Testis (tissue), 3 donors: Measurements from ENCODE around the gene B4GALNT4. TPM values are rescaled to one million over a fixed set of nuclear protein-coding genes. Genes with fewer than 3 reads are reported as not detected.

Experiments
- DNase-seq: peaks from one replicate; pipeline ENCODE4 v3.0.0-alpha.2; 2019
- H3K27ac ChIP-seq, 2 donors: fragments of 200-600 bp; sonication (generic); one replicate each; pipeline ENCODE4 v1.5.1; 2019
- H3K27me3 ChIP-seq: fragments of 200-600 bp; sonication (generic); one replicate; pipeline ENCODE4 v1.5.1; 2019
- H3K36me3 ChIP-seq: fragments of 200-600 bp; sonication (generic); one replicate; pipeline ENCODE4 v1.5.1; 2017; ENCODE audit warnings: low read depth; ENCODE audit errors: missing control alignments
- H3K4me1 ChIP-seq: fragments of 200-600 bp; sonication (generic); one replicate; pipeline ENCODE4 v1.5.1; 2019
- H3K4me3 ChIP-seq, 2 donors: fragments of 200-600 bp; sonication (generic); one replicate each; pipeline ENCODE4 v1.5.1; 2017 to 2019
- H3K9me3 ChIP-seq: fragments of 200-600 bp; sonication (generic); one replicate; pipeline ENCODE4 v1.5.1; 2017
- CTCF ChIP-seq, 3 experiments: fragments of 450-650 bp in 2 of 3; fragments of 200-600 bp in 1 of 3; sonication (generic) in 1 of 3; IDR thresholded peaks; one replicate each; pipeline ENCODE4 v1.5.1; 2016 to 2019; ENCODE audit warnings: antibody characterized with exemption in 3 of 3, mild to moderate bottlenecking in 2 of 3, moderate library complexity in 1 of 3
- POLR2A ChIP-seq: fragments of 450-650 bp; IDR thresholded peaks from one replicate; pipeline ENCODE4 v1.6.1; 2017; ENCODE audit warnings: antibody characterized with exemption, mild to moderate bottlenecking, moderate library complexity
- WGBS, 2 donors: methylation state at CpG; one replicate each; pipeline ENCODE4 v1.1.5; 2018; 5-methylcytosine and 5-hydroxymethylcytosine counted together
- intact Hi-C: fragments of 100-400 bp; cut with DNase I; formaldehyde crosslinking; loops from one replicate; pipeline ENCODE4 v1.15.1; 2023; ENCODE audit warnings: low total_unique reads
- polyA plus RNA-seq: library from polyadenylated mRNA; stranded (reverse); fragments of 350-450 nt; fragmentation: Illumina TruSeq; extraction: RNeasy Lipid Tissue Mini Kit (QIAGEN cat#74804); gene quantifications from one replicate; pipeline ENCODE4 v1.2.3, GENCODE V29; 2014; ENCODE audit warnings: low read depth, low replicate concordance; ENCODE audit not compliant: insufficient read depth
- total RNA-seq, 2 donors: library from RNA; depleted of rRNA; stranded (reverse); fragments of >200 nt; gene quantifications; one replicate each; pipeline ENCODE4 v1.2.3, GENCODE V29; 2016

B4GALNT4 gene
- total and polyA plus RNA-seq, 3 donors from 2014 or later: 4.3 to 10.1 (median 7.2) TPM

DNA sequence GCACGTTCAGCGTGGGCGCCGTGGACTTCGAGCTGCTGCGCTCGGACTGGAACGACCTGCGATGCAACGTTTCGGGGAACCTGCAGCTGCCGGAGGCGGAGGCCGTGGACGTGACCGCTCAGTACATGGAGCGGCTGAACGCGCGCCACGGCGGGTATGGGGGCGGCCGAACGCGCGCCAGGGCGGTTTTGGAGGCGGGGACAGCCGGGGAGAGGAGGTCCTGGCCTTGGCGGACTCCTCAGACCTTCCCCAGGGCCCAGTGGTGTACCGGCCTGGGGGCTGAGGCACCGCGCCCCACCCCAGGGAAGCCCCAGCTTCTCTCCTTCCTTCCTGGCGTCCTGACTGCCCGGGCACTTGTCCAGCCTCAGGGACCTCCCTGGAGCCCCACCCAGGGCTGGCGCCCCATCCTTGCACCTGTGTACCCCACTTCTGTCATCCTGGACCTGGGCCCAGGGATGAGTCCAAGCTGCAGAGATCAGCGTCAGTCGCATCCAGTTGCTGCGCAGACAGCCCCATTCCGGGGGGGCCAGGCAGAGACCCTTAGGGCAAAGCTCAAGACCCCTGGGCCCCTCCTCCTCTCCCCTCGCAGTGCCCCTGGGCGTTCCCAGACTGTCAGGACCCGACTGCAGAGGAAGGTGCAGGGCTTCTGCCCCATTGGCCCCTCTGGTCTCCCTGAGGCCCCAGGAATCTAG, 8.0 kb downstream of the B4GALNT4 start:
- H3K4me1 ChIP-seq: no peaks in the 10 kb centered on the region
- no peaks in the 10 kb centered on the region for H3K36me3 ChIP-seq
- H3K9me3 ChIP-seq: no peaks in the 10 kb centered on the region
- TF ChIP-seq POLR2A (no peak), CTCF (IDR thresholded peaks at IDR 0.05) (no peak)
- 65 to 68% methylated on average over 27 to 43 of the region's 44 CpGs for WGBS, 2 donors
- no peak overlapping the region for H3K27ac ChIP-seq
- H3K4me3 ChIP-seq: no peak overlapping the region
- DNase-seq: no peak
- H3K27me3 ChIP-seq: no peaks in the 10 kb centered on the region
- intact Hi-C loops: no loop called here

- peaks cover 4% of the 10 kb centered on the region for H3K4me1 ChIP-seq
- no peaks in the 10 kb centered on the region for H3K36me3 ChIP-seq
- TF ChIP-seq POLR2A (no peak), CTCF (IDR thresholded peaks at IDR 0.05) (no peak)
- no peak for DNase-seq
- no peak overlapping the region for H3K4me3 ChIP-seq
- no peak overlapping the region for H3K27ac ChIP-seq
- H3K9me3 ChIP-seq: no peaks in the 10 kb centered on the region
- intact Hi-C loops: no loop called here
- WGBS, 2 donors: 70 to 79% methylated on average over 11 of the region's 11 CpGs
- H3K27me3 ChIP-seq: no peaks in the 10 kb centered on the region
These were observed 8.7 kb downstream of the B4GALNT4 start for GRCh38 chr11:377883-378500.

DNA sequence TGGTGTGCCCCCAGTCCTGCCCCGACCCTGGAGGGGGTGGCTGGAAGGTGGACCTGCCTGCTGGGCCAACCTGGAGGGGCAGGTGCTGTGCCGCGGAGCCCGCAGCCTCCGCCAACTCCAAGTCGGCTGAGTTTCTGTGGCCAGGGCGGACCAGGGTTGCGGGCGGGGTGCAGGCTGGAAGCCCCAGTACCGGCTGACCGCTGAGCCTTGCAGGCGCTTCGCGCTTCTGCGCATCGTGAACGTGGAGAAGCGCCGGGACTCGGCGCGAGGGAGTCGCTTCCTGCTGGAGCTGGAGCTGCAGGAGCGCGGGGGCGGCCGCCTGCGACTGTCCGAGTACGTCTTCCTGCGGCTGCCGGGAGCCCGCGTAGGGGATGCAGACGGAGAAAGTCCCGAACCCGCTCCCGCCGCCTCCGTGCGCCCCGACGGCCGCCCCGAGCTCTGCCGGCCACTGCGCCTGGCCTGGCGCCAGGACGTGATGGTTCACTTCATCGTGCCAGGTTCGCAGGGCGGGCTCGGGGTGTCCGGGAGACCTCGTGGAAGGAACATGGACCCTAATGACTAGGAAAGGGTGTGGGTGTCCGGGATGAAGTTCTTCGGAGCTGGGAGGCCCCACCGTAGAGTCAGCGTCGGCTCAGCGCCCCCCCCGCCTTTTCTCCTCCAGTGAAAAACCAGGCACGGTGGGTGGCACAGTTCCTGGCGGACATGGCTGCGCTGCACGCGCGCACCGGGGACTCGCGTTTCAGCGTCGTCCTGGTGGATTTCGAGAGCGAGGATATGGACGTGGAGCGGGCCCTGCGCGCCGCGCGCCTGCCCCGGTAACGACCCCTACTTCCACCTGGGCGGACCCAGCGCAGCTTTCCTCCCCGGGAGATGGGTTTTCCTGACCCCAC, 10.2 kb downstream of the B4GALNT4 start:
- Histone ChIP-seq H3K4me1 (peaks cover 4% of the 10 kb centered on the region), H3K27ac (no peak overlapping the region), H3K36me3 (no peaks in the 10 kb centered on the region), H3K9me3 (no peaks in the 10 kb centered on the region), H3K27me3 (no peaks in the 10 kb centered on the region), H3K4me3 (no peak overlapping the region)
- no peak for DNase-seq
- TF ChIP-seq CTCF (IDR thresholded peaks at IDR 0.05): no peak
- TF ChIP-seq POLR2A: no peak
- 81 to 86% methylated on average over 42 to 87 of the region's 87 CpGs for WGBS, 2 donors
- intact Hi-C loops: no loop called here

DNA sequence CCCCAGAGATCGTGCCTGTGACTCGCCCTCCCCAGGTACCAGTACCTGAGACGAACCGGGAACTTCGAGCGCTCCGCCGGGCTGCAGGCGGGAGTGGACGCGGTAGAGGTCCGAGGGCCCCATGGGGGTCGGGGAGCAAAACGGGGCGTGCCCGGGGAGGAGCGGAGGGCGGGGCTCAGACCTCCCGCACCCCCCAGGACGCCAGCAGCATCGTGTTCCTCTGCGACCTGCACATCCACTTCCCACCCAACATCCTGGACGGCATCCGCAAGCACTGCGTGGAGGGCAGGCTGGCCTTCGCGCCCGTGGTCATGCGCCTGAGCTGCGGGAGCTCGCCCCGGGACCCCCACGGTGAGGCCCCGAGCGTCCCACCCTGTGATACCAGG, 10.8 kb downstream of the B4GALNT4 start:
- Histone ChIP-seq H3K4me1 (peaks cover 4% of the 10 kb centered on the region), H3K9me3 (no peaks in the 10 kb centered on the region), H3K27ac (no peak overlapping the region), H3K27me3 (no peaks in the 10 kb centered on the region), H3K36me3 (no peaks in the 10 kb centered on the region), H3K4me3 (no peak overlapping the region)
- intact Hi-C loops: no loop called here
- WGBS, 2 donors: 73 to 74% methylated on average over 22 to 35 of the region's 35 CpGs
- TF ChIP-seq POLR2A: no peak
- TF ChIP-seq CTCF (IDR thresholded peaks at IDR 0.05): no peak
- DNase-seq: no peak
